Measurements from ENCODE around the gene MERTK.
"Not testable (repeated sequence)": the region's sequence is repeated elsewhere in the genome, so short reads cannot be mapped to it uniquely, and the experiment has no call there.

MERTK gene

GRCh38 chr2:111946294-111947114 is 48.1 kb downstream of the MERTK start:
- DNase-seq: peak; percentile 2

GRCh38 chr2:111947219-111947618 is 48.8 kb downstream of the MERTK start:
- no peak for DNase-seq

- no peak for DNase-seq
These were observed 50.4 kb downstream of the MERTK start for GRCh38 chr2:111948832-111949231.

DNA sequence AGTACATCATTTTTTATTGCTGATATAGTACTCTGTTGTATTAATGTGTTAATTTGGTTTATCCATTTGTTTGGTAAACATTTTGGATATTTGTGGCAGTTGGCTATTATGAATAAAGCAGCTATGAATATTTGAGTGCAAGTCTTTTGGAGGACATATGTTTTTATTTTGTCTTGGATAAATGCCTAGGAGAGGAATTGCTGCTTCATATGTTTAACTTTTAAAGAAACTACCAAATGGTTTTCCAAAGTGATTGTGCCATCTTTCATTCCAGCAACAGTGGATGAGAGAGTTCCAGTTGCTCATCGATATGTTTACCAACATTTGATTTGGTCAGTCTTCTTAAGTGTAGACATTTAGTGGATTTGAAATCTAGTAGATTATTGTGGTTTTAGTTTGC is 51.8 kb downstream of the MERTK start:
- no peak for DNase-seq

DNA sequence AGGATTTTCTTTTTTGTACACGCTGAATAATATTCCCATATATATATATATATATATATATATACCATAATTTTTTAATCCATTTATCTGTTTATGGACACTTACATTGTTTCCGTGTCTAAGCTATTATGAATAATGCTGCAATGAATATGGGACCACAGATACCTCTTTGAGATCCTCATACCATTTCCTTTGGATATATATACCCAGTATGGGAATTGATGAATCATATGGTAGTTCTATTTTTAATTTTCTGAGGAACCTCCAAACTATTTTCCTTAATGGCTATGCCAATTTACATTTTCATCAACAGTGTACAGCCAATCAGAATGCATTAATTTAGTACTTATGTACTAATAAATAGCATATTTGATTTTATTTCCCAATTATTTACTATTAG is 53.1 kb downstream of the MERTK start:
- DNase-seq: no peak

DNA sequence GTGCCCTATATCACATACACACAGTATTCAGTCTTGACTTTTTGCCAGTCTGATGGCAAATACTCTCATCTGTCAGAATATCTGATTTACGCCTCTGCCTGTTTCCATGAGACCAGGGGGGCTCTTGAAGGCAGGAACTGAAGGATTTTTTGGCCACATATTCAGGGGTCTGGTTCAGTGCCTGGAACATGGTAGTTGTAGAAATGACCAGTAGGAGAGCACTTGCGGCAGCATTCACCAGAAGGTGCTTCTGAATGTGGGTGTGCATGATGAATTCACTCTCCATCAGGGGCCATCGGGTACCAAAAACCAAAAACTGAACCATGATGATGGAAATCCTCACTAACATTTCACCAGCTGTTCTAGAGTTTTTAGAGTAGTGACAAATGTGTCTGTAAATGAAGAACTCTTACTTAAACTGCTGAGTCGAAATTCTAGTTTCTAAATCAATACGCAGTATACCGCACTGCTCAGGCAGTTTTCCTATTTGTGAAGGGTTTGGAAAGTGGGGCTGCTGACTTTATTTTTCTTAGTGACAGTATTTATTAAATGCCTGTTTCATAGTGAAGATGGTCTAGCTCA is 54.6 kb downstream of the MERTK start:
- no peak for DNase-seq

DNA sequence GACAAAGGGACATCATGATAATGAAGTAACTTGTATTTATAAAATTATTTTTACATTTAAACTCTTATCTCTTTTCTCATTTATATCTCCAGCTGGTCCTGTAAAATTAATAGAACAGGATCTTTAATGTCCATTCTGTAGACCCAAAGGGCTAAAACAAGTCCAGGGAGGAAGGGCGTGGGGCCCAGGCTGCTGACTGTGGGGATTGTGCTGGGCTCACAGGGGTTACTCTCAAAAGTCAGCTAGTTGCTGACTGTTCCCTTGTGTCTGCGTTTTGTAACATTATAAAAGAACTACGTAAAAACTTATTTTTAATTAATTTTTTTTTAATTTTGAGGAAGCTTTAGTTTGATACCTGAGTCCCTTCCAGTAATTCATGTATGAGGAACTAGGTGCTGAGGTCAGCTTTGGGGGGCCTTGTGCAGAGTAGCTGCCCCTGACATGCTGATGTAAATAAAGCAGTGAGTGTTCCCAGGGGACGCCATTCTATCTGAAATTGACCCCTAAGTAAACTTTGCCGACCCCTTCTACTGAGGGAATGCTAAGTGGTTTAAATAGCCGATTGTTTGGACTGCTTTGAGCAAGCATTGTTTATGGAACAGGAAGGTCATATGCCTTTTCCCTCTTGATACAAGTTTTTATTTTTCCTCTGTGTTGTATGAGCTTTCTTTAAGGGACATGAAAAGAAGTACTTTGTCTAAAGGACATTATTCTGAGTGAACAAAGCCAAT is 56.4 kb downstream of the MERTK start:
- no peak for DNase-seq

- no peak for DNase-seq
These were observed 59.5 kb downstream of the MERTK start for GRCh38 chr2:111957872-111958354.

DNA sequence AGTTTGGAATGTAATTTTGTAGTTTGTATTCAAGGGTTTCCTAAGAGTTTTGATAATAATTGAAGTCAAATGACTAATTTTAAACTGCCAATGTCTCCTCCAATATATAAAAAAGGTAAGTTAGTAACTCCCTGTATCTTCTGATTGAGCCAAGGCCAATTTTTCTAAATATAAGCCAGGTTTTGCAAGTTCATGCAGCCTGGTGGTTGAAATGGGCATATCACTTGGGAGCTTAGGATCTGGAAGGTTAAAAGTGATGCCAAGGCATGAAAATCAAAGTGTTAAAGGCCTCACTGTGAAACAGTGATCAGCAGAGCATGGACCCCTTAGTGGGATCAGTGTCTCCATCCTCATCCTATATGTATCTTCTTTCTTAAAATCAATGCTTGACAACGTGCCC is 60.5 kb downstream of the MERTK start:
- DNase-seq: no peak

- no peak for DNase-seq
These were observed 63.3 kb downstream of the MERTK start for GRCh38 chr2:111961663-111962062.

DNA sequence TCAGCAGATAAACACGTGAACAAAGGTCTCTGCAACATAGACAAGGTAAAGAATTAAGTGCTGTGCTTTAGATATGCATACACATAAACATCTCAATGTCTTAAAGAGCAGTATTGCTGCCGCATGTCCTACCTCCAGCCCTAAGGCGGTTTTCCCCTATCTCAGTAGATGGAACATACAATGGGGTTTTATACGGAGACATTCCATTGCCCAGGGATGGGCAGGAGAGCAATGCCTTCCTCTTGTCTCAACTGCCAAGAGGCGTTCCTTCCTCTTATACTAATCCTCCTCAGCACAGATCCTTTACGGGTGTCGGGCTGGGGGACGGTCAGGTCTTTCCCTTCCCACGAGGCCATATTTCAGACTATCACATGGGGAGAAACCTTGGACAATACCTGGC is 64.7 kb downstream of the MERTK start:
- DNase-seq: not testable (repeated sequence)

- not testable (repeated sequence) for DNase-seq
These were observed 65.1 kb downstream of the MERTK start for GRCh38 chr2:111963508-111963907.

DNA sequence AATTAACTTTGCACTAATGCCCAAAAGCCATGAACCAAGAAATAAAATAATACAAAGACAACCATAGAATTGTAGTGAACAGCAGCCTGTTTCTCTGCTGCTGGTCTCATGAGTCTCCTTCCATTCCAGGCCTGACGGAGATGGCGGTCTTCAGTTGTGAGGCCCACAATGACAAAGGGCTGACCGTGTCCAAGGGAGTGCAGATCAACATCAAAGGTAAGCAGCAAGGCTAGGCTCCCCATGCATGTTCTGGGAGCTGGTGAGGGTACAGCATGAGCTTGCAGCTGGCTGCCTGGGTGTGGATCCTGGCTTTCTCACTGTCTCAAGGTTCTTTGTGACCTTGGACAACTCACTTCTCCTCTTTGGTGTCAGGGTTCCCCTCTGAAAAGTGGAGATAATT is 66.7 kb downstream of the MERTK start:
- DNase-seq: no peak

- DNase-seq: no peak
These were observed 67.8 kb downstream of the MERTK start for GRCh38 chr2:111966241-111966640.

DNA sequence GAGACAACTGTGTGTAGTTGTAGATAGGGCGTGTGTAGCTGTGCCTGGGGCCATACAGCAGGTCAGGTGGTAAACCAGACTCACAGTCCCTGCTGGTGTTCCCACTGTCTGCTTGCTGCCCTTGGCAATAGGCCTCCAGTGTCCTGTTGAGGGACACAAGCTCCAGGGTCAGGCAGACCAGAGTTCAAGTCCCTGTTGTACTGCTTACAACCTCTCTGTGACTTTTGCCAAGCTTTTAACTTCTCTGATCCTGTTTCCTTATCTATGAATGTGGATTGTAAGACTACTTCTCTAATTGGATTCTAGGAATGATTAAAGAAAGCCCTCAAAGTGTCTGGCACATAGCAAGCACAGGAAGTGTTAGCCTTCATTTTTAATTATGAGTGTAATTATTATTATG is 68.6 kb downstream of the MERTK start:
- DNase-seq: no peak

DNA sequence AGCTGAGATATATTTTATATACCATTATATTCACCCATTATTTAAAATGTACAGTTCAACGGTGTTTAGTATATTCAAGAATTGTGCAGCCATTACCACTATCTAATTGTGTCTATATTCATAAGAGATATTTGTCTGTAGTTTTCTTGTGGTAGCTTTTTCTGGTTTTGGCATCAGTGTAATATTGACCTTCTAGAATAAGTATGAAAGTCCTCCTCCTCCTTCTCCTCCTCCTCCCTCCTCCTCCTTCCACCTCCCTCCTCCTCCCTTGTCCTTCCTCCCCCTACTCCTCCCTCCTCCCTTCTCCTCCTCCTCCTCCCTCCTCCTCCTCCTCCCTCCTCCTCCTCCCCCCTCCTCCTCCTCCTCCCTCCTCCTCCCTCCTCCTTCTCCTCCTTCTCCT is 72.0 kb downstream of the MERTK start:
- no peak for DNase-seq

GRCh38 chr2:111972955-111973565 is 74.7 kb downstream of the MERTK start:
- DNase-seq: no peak

DNA sequence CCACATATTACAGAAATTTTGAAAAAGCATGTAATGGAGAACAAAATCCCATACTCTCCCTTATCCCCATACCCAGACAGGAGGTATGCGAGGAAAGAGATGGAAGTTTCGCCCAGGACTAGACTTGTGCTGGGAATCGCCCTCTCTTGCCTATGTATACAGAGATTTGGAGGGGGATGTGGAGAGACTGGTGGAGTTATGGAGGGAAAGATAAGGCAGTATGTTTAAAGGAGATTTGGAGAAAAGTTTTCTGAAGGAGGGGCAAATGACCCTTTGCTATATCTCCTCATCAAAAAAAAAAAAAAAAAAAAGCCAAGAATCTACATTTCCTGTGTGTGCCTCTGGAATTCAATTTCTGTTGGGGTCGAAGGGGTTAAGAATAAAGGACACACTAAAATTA is 75.3 kb downstream of the MERTK start:
- DNase-seq: no peak

DNA sequence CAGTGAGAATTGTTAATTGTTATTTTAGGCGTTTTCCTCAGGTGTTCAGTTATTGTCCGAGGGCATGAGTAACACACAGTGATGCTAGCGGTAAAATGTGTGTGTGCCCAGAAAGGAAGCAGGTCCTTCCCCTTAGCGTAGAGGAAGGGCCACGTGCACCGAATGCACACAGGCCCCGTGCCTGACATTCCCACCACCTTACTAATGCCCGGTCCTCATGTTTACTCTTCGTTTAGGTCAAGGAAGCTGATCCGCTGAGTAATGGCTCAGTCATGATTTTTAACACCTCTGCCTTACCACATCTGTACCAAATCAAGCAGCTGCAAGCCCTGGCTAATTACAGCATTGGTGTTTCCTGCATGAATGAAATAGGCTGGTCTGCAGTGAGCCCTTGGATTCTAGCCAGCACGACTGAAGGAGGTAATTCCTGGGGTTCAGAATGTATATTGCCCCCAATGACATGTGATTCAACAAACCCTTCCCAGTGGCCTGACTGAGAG is 76.7 kb downstream of the MERTK start:
- no peak for DNase-seq

DNA sequence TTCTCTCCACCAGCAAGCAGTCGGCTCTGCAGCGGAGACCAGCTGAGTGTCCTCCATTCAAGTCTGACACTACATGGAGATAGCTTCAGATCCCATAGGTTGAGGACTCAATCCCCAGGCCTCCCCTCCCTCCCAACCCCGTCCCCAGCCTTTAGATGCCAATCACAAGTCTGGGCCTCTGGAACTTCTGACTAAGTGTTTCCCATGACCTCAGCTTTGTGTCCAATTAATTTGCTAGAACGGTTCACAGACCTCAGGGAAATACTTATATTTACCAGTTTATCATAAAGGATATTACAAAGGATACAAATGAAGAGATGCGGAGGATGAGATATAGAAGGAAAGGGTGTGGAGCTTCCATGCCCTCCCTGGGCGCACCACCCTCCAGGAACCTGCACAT is 77.4 kb downstream of the MERTK start:
- DNase-seq: no peak

DNA sequence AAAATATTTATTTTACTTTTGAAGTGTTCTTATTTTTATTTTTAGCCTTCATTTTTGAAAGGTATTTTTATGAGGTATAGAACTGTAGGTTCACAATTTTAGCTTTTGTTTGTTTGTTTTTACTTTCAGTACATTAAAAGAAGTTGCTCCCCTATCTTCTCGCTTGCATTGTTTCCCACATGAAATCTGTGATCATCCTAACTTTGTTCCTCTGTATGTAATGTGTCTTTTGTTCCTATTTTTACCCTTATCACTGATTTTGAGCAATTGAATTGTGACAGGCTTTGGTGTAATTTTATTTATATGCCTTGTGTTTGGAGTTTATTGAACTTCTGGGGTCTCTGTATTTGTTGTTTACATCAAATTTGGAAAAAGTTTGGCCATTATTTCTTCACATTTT is 78.8 kb downstream of the MERTK start:
- no peak for DNase-seq

GRCh38 chr2:111978452-111979170 is 80.2 kb downstream of the MERTK start:
- DNase-seq: no peak

DNA sequence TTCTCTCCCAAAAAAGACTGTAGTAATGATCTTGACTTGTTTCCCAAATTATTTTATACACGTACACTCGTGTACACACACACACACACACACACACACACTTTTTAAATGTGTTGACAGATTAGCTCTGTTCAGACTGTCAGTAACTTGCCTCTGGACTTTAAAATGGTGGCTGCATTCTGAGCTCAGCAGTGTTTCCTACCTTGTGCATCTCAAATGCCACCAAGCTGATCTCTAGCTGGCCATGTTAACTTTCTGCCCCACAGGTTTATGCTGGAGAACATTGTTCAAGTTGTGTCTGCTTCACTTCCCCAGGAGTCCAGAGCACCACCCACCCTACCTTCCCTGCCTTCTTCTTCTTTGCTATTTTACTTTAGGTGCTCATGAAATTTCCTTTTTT is 83.3 kb downstream of the MERTK start:
- no peak for DNase-seq

All from DMS 273 treated with DMSO at 0.1 percent for 48 hours (cell line).